Upper lobe of left lung (tissue), 6 donors: Measurements from ENCODE around the gene C1QTNF3. TPM values are rescaled to one million over a fixed set of nuclear protein-coding genes. Genes with fewer than 3 reads are reported as not detected.
A peak's percentile ranks its signal among the peaks of the same experiment; 100 is the strongest.

Source experiments
- ATAC-seq, 2 donors: fragments of 200-7000 bp; cut with Tn5 transposase; one replicate each; pipeline ENCODE4 v1.9.1; 2022; ENCODE audit warnings: mild to moderate bottlenecking in 2 of 2, moderate library complexity in 2 of 2; ENCODE audit not compliant: low FRiP score in 2 of 2
- DNase-seq, 2 donors: peaks; one replicate each; pipeline ENCODE4 v3.0.0-alpha.2; 2019 to 2020
- H3K27ac ChIP-seq, 4 donors: fragments of 200-600 bp; sonication (generic); one replicate each; pipeline ENCODE4 v1.5.1; 2016 to 2019
- H3K27me3 ChIP-seq, 4 donors: fragments of 200-600 bp; sonication (generic); one replicate each; pipeline ENCODE4 v1.5.1; 2017 to 2019
- H3K36me3 ChIP-seq, 4 donors: fragments of 200-600 bp; sonication (generic); one replicate each; pipeline ENCODE4 v1.5.1; 2016 to 2019
- H3K4me1 ChIP-seq, 4 donors: fragments of 200-600 bp; sonication (generic); one replicate each; pipeline ENCODE4 v1.5.1; 2018 to 2019
- H3K4me3 ChIP-seq, 4 donors: fragments of 200-600 bp; sonication (generic); one replicate each; pipeline ENCODE4 v1.5.1; 2017 to 2019; ENCODE audit warnings: mild to moderate bottlenecking in 2 of 4, moderate library complexity in 1 of 4
- H3K9me3 ChIP-seq, 4 donors: fragments of 200-600 bp; sonication (generic); one replicate each; pipeline ENCODE4 v1.5.1; 2018 to 2019
- CTCF ChIP-seq, 6 experiments: fragments of 450-650 bp in 4 of 6; fragments of 200-600 bp in 2 of 6; sonication (generic) in 2 of 6; IDR thresholded peaks; one replicate each; pipeline ENCODE4 v1.5.1; 2016 to 2019; ENCODE audit warnings: antibody characterized with exemption in 6 of 6
- EP300 ChIP-seq, 4 donors: sonication (generic); formaldehyde crosslinking; IDR thresholded peaks; one replicate each; pipeline ENCODE4 v1.5.1; 2017; ENCODE audit warnings: antibody characterized with exemption in 4 of 4, control low read depth in 2 of 4
- POLR2A ChIP-seq, 4 donors: fragments of 450-650 bp; IDR thresholded peaks; one replicate each; pipeline ENCODE4 v1.5.1; 2016 to 2017; ENCODE audit warnings: antibody characterized with exemption in 4 of 4, mild to moderate bottlenecking in 2 of 4
- POLR2AphosphoS5 ChIP-seq, 2 donors: sonication (generic); formaldehyde crosslinking; IDR thresholded peaks; one replicate each; pipeline ENCODE4 v1.5.1; 2017; ENCODE audit warnings: antibody characterized with exemption in 2 of 2
- WGBS, 2 donors: methylation state at CpG; one replicate each; pipeline ENCODE4 v1.1.5; 2017 to 2018; 5-methylcytosine and 5-hydroxymethylcytosine counted together
- total RNA-seq, 6 donors: library from RNA; depleted of rRNA in 4 of 6; stranded (reverse); fragments of >200 nt in 4 of 6; gene quantifications; one replicate each; pipeline versions ENCODE4 v1.1.0 to v1.2.1, GENCODE V29; 2016 to 2021
- donor health status: DM: no; HTN: no; CAD: no; lungs with moderate emphysema.
- donor health status: DM: no; HTN: yes; CAD: no; lungs with severe emphysema.

C1QTNF3 gene
- total RNA-seq, 6 donors from 2014 or later, result 3.2 to 16.8 (median 9.3) TPM

GRCh38 chr5:34039398-34040157 lies 3.4 kb downstream of the C1QTNF3 start:
- Histone ChIP-seq H3K4me3 (no peak overlapping the region), H3K27me3 (no peaks in the 10 kb centered on the region), H3K36me3 (peaks cover 0 to 5% (median 0%) of the 10 kb centered on the region in 4 donors), H3K9me3 (no peaks in the 10 kb centered on the region), H3K27ac (no peak overlapping the region), H3K4me1 (peaks cover 13 to 37% (median 23%) of the 10 kb centered on the region in 4 donors)
- WGBS, 2 donors, result 69 to 82% methylated on average over 10 of the region's 10 CpGs
- peak in 1 of 2 donors; percentile 85 for DNase-seq
- ATAC-seq, result peak in 1 of 2 donors; percentile 59
- no peak for TF ChIP-seq CTCF (IDR thresholded peaks at IDR 0.05)
- TF ChIP-seq POLR2AphosphoS5 (IDR thresholded peaks at IDR 0.05), result no peak
- TF ChIP-seq EP300 (IDR thresholded peaks at IDR 0.05), result peak in 1 of 4 donors; percentile 20
- TF ChIP-seq POLR2A (IDR thresholded peaks at IDR 0.05), result no peak

GRCh38 chr5:34038838-34039237 lies 4.2 kb downstream of the C1QTNF3 start:
- Histone ChIP-seq H3K36me3 (peaks cover 0 to 5% (median 0%) of the 10 kb centered on the region in 4 donors), H3K27me3 (no peaks in the 10 kb centered on the region)

GRCh38 chr5:34038390-34038789 lies 4.6 kb downstream of the C1QTNF3 start:
- H3K27ac ChIP-seq, result no peak overlapping the region
- peaks cover 0 to 7% (median 0%) of the 10 kb centered on the region in 4 donors for H3K36me3 ChIP-seq
- 82 to 88% methylated on average over 2 of the region's 2 CpGs for WGBS, 2 donors
- TF ChIP-seq POLR2AphosphoS5 (IDR thresholded peaks at IDR 0.05) (no peak), EP300 (IDR thresholded peaks at IDR 0.05) (no peak), POLR2A (IDR thresholded peaks at IDR 0.05) (no peak), CTCF (IDR thresholded peaks at IDR 0.05) (no peak)
- DNase-seq, result no peak
- no peak for ATAC-seq
- H3K27me3 ChIP-seq, result no peaks in the 10 kb centered on the region
- peaks cover 9 to 29% (median 18%) of the 10 kb centered on the region in 4 donors for H3K4me1 ChIP-seq
- no peak overlapping the region for H3K4me3 ChIP-seq
- no peaks in the 10 kb centered on the region for H3K9me3 ChIP-seq

More at GRCh38 chr5:34038838-34039237, 4.2 kb downstream of the C1QTNF3 start:
- ATAC-seq (no peak), DNase-seq (no peak)
- Histone ChIP-seq H3K4me3 (no peak overlapping the region), H3K27ac (no peak overlapping the region), H3K9me3 (no peaks in the 10 kb centered on the region), H3K4me1 (peaks cover 13 to 33% (median 22%) of the 10 kb centered on the region in 4 donors)
- TF ChIP-seq POLR2A (IDR thresholded peaks at IDR 0.05) (no peak), CTCF (IDR thresholded peaks at IDR 0.05) (no peak), POLR2AphosphoS5 (IDR thresholded peaks at IDR 0.05) (no peak), EP300 (IDR thresholded peaks at IDR 0.05) (no peak)
- WGBS, 2 donors, result 89 to 90% methylated on average over 4 of the region's 4 CpGs

- H3K27ac ChIP-seq, result no peak overlapping the region
- DNase-seq (no peak), ATAC-seq (peak in 1 of 2 donors; percentile 79)
Measured at GRCh38 chr5:34037726-34038125, 5.3 kb downstream of the C1QTNF3 start.

More at GRCh38 chr5:34037726-34038125, 5.3 kb downstream of the C1QTNF3 start:
- no peaks in the 10 kb centered on the region for H3K27me3 ChIP-seq
- no peak overlapping the region for H3K4me3 ChIP-seq
- peaks cover 2 to 22% (median 12%) of the 10 kb centered on the region in 4 donors for H3K4me1 ChIP-seq
- no peak for TF ChIP-seq EP300 (IDR thresholded peaks at IDR 0.05)
- no peak for TF ChIP-seq POLR2A (IDR thresholded peaks at IDR 0.05)
- no peak for TF ChIP-seq POLR2AphosphoS5 (IDR thresholded peaks at IDR 0.05)
- TF ChIP-seq CTCF (IDR thresholded peaks at IDR 0.05), result no peak
- WGBS, 2 donors, result 79 to 87% methylated on average over 3 of the region's 3 CpGs
- no peaks in the 10 kb centered on the region for H3K9me3 ChIP-seq
- peaks cover 0 to 13% (median 0%) of the 10 kb centered on the region in 4 donors for H3K36me3 ChIP-seq
